Right kidney (tissue), 1 donor: ENCODE results near the gene PLEKHM3.

Experiments used
- DNase-seq: peaks from one replicate; pipeline ENCODE4 v3.0.0-alpha.2; 2016

Gene PLEKHM3

GRCh38 chr2:207887500-207887899 is 137.8 kb downstream of the PLEKHM3 start:
- no peak for DNase-seq

DNA sequence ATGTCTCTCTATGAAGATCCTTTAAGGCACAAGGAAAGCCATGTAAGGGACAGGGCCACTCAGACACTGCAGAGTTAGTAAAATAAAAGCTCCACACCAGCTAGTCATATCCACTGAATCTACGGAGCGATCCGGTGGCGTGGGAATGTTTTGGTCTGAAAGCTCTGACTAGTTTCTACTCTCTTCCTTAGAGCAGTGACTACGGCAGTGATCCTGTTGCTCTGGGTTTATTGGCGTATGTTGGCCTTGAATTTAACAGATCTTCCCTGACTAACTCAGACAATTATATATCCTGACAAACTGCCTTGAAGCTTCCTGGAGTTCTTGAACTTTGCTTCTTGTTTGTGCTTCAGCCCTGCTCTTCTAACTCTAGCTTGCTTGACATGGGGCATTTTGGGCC is 140.3 kb downstream of the PLEKHM3 start:
- DNase-seq = no peak

- no peak for DNase-seq
Observed at GRCh38 chr2:207884127-207884526, 141.2 kb downstream of the PLEKHM3 start.

- DNase-seq = no peak
Observed at GRCh38 chr2:207883002-207883780, 142.1 kb downstream of the PLEKHM3 start.

GRCh38 chr2:207881902-207882301 is 143.4 kb downstream of the PLEKHM3 start:
- DNase-seq = no peak

- DNase-seq = no peak
Observed at GRCh38 chr2:207879536-207879935, 145.8 kb downstream of the PLEKHM3 start.

- DNase-seq = no peak
Observed at GRCh38 chr2:207876842-207877535, 148.3 kb downstream of the PLEKHM3 start.

- DNase-seq = no peak
Observed at GRCh38 chr2:207875473-207876212, 149.7 kb downstream of the PLEKHM3 start.

GRCh38 chr2:207873794-207874193 is 151.5 kb downstream of the PLEKHM3 start:
- DNase-seq = no peak

DNA sequence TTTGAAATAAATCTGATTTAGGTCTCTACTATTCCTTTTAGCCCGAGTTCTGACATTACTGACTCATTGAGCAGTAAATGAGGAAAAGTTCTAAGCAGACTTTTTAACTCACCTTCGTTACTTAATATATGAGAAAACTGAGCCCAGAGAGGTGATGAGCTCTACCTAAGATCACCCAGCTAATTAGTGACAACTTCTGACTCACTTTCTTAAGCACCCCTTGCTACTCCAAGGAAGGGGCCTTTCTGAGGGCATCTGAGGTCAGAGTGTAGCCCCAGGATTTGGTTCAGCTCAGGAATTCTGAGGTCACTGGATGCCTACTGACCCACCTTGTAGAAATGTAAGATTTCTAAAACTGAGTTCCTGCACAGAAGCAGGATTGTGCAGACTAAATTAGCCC is 153.4 kb downstream of the PLEKHM3 start:
- DNase-seq = no peak

GRCh38 chr2:207871506-207871905 is 153.8 kb downstream of the PLEKHM3 start:
- no peak for DNase-seq

GRCh38 chr2:207870814-207871213 is 154.5 kb downstream of the PLEKHM3 start:
- no peak for DNase-seq

DNA sequence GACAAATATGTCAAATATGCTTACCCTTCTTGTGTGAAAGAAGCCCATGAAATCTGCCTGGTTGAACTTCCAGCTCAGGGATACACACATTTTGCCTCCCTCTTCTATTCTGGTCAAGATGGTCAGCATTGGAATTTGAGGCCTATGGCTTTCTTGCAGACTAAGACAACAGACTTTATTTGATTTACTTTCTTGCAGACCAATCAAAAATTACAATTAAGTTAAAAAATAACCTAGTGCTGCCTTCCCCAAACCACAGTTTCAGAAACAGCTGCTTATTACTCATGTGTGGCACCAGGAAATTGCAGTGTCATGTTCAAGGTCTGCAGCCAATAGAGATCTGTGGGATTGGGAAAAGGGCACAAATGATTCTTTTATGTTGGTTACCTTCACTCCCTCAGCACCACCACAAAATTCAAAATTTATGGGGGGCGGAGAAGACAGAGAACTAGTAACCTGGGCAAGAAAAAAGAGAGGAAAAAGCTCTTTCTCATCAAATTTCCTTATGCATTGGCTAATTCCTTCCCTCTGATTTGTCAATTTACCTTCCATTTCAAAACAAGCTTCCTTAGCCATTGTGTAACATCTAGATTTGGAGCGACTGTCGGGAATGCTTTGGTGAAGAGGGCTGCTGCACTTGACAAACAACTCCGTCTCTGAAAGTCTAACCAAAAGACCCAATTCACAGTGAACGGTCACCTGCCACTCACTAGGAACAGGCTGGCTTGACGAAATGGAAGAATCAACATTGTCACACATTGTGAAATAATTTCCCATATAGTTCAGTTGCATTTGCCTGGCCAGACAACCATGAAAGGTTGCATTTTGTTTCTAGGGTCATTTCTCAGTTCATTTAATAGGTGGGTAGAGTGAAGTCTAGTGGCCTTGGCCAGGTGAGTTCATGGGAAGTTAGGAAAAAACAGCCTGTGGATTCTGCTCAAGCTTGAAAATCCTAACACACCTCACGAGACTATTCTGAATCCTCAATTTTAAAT is 155.2 kb downstream of the PLEKHM3 start:
- DNase-seq = no peak

DNA sequence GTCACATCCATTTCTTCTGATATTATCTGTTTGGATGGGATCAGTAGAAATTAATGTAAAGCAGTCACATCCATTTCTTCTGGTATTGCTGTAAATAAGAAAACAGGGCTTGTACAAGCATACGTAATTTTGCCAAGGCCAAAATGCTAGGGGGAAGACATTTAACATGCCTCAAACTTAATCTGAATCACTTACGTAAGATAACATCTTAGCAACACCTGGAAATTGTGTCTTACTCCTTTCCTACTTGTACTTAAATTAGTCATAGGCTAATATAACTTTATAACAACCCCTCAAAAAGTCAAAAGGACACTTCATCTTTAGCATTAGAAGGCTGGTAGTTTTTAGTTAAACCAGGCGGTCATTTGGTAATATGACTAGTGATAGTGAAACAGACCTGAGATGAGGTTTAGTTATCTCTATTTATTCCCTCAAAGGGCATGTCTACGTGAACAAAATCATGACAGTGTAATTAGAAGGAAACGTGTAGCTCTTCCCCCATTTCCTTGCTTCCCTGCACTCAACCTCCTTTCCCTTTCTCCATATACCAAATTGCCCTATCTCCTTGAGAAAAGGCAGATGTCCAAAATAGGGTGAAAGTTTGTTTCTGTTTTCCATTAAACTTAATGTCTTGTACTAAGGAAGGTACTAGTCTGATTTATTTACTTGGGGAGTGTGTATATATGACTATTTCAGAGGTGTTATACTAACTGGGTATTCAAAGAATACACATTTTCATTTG is 156.3 kb downstream of the PLEKHM3 start:
- no peak for DNase-seq

- no peak for DNase-seq
Observed at GRCh38 chr2:207867905-207868304, 157.4 kb downstream of the PLEKHM3 start.

GRCh38 chr2:207867056-207867455 is 158.3 kb downstream of the PLEKHM3 start:
- no peak for DNase-seq

- DNase-seq = no peak
Observed at GRCh38 chr2:207865210-207865609, 160.1 kb downstream of the PLEKHM3 start.

DNA sequence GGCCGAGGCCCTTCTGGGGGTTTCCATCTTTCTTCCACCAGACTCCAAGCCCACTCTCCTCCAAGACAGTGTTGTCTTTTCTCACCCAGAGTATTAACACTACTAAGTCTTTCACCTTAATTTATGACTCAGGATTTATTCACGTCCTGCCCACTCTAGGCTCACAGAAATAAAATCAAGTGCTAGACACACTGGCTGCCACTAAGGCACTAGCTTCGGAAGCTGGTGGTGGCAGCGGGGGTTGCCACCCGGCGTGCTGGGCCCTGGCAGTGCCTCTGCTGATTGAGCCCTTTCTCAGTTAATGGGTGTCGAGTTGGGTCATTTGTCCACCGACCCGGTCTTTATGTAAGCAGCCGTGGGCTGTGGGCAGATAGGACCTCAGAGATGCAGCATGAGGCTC is 162.0 kb downstream of the PLEKHM3 start:
- DNase-seq = no peak

DNA sequence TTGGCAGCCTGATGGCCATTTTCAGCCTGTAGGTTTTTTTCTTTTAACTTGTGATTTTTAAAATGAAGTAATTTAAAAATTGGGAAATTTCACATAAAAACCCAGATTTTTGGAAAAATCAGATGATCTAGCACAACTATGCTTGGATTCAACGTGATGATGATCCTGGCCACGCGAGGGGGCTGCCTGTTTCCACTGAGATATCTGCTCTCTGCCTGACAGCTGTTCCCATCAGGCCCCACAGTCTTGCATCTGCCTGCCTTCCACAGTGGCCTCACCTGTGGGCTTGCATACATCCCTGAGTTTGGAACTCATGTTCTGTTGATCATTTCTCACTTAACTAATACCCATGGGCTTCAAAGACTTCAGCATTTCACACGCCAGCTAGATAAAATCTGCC is 163.5 kb downstream of the PLEKHM3 start:
- DNase-seq = no peak

GRCh38 chr2:207860685-207861084 is 164.6 kb downstream of the PLEKHM3 start:
- DNase-seq = no peak

GRCh38 chr2:207855591-207855990 is 169.7 kb downstream of the PLEKHM3 start:
- DNase-seq = no peak
